K562 (cell line): ENCODE results near the gene DOCK1. TPM values are rescaled to one million over a fixed set of nuclear protein-coding genes. Genes with fewer than 3 reads are reported as not detected.

Experiments
- ATAC-seq: fragments of 200-7000 bp; cut with Tn5 transposase; 3 replicates; pipeline ENCODE4 v1.9.1; 2020; ENCODE audit warnings: moderate library complexity
- BruUV-seq: library from RNA; stranded (reverse); fragments of 400-500 nt; replicated peaks from 2 replicates; lab custom pipeline; 2021; lab: Mats Ljungman, UMichigan
- CTCF ChIA-PET: fragments of 300-600 bp; formaldehyde crosslinking; extraction: SDS; loops from one replicate; lab custom pipeline; 2021; ENCODE audit warnings: low intra/inter-chr PET ratio; lab: Yijun Ruan, JAX
- POLR2A ChIA-PET: fragments of 300-600, 350-650 bp; sonication (Branson Sonifier 250); formaldehyde crosslinking; extraction: SDS; loops from one replicate; lab custom pipeline; 2021; ENCODE audit warnings: antibody characterized with exemption, inconsistent platforms; lab: Yijun Ruan, JAX
- DNase-seq, 4 experiments: peaks; one replicate each; pipeline versions ENCODE4 v3.0.0 to v3.0.0-alpha.2; 2011 to 2018; ENCODE audit warnings: low spot score in 3 of 4, mixed read lengths in 3 of 4; ENCODE audit errors: extremely low read depth in 1 of 4
- FAIRE-seq: peaks from 2 replicates; lab custom pipeline; 2011; peaks lifted over from hg19 to GRCh38; lab: Jason Lieb, UNC
- H2AFZ ChIP-seq: 2 replicates; pipeline ENCODE4 v1.6.0; 2011; ENCODE audit warnings: low read depth, low read length, control low read depth, inconsistent platforms
- H3K27ac ChIP-seq: fragments of 200-600 bp; 3 replicates; pipeline ENCODE4 v1.8.0; 2011; ENCODE audit warnings: low read depth, mild to moderate bottlenecking, control low read depth, inconsistent platforms, low read length, moderate library complexity, mixed read lengths; ENCODE audit errors: extremely low read depth
- H3K27me3 ChIP-seq, 2 experiments: fragments of 300-600 bp in 1 of 2; 2 replicates in 1 of 2; 3 replicates in 1 of 2; pipeline versions ENCODE4 v1.6.0 to v1.8.0; 2011; ENCODE audit warnings: inconsistent platforms in 2 of 2, low read length in 2 of 2, mild to moderate bottlenecking in 1 of 2, mixed read lengths in 1 of 2, moderate library complexity in 1 of 2; ENCODE audit not compliant: control insufficient read depth in 2 of 2, insufficient read depth in 2 of 2
- H3K36me3 ChIP-seq: fragments of 300-600 bp; 3 replicates; pipeline ENCODE4 v1.8.0; 2011; ENCODE audit warnings: mild to moderate bottlenecking, low read length, inconsistent platforms; ENCODE audit not compliant: control insufficient read depth, insufficient read depth
- H3K4me1 ChIP-seq, 2 experiments: fragments of 200-600 bp in 1 of 2; replicated peaks in 1 of 2; 2 replicates in 1 of 2; 3 replicates in 1 of 2; pipeline versions ENCODE4 v1.5.1 to v1.8.0; 2011; ENCODE audit warnings: inconsistent platforms in 2 of 2, low read length in 2 of 2, mild to moderate bottlenecking in 1 of 2, mixed read lengths in 1 of 2, moderate library complexity in 1 of 2; ENCODE audit not compliant: control insufficient read depth in 2 of 2, insufficient read depth in 2 of 2
- H3K4me2 ChIP-seq: 2 replicates; pipeline ENCODE4 v1.6.1; 2011; ENCODE audit warnings: low read length, control low read depth, inconsistent platforms, mixed read lengths; ENCODE audit not compliant: insufficient read depth
- H3K4me3 ChIP-seq: fragments of 200-600 bp; sonication (generic), shearing (Covaris generic); 2 replicates; pipeline ENCODE4 v1.5.1; 2016; ENCODE audit warnings: control low read depth, inconsistent platforms
- H3K79me2 ChIP-seq: fragments of 200-600 bp; 3 replicates; pipeline ENCODE4 v1.8.0; 2011; ENCODE audit warnings: low read length, inconsistent platforms; ENCODE audit not compliant: control insufficient read depth, insufficient read depth
- H3K9ac ChIP-seq, 2 experiments: 2 replicates each; pipeline versions ENCODE4 v1.6.0 to v1.6.1; 2011; ENCODE audit warnings: low read depth in 2 of 2, low read length in 2 of 2, control low read depth in 1 of 2, inconsistent platforms in 1 of 2, mild to moderate bottlenecking in 1 of 2, mixed read lengths in 1 of 2; ENCODE audit not compliant: insufficient read depth in 1 of 2
- H3K9me1 ChIP-seq: one replicate; pipeline ENCODE4 v1.6.0; 2011; ENCODE audit warnings: inconsistent platforms, mild to moderate bottlenecking, low read length, moderate library complexity; ENCODE audit not compliant: control insufficient read depth, insufficient read depth
- H3K9me3 ChIP-seq: replicated peaks from 2 replicates; pipeline ENCODE4 v1.5.1; 2011; ENCODE audit warnings: low read depth, low read length, inconsistent platforms; ENCODE audit not compliant: control insufficient read depth, insufficient read depth
- H4K20me1 ChIP-seq: replicated peaks from 2 replicates; pipeline ENCODE4 v1.6.1; 2011; ENCODE audit warnings: low read length, inconsistent platforms, mixed read lengths; ENCODE audit not compliant: control insufficient read depth, insufficient read depth
- BMI1 ChIP-seq: fragments of 150-350 bp; IDR thresholded peaks from 2 replicates; pipeline ENCODE4 v1.6.1; 2014; ENCODE audit warnings: low read length
- CBX5 ChIP-seq: IDR thresholded peaks from 2 replicates; pipeline ENCODE4 v1.6.1; 2014; ENCODE audit warnings: low read depth, borderline replicate concordance
- CCNT2 ChIP-seq: IDR thresholded peaks from 2 replicates; pipeline ENCODE4 v1.6.1; 2011; ENCODE audit warnings: borderline replicate concordance, low read depth, mild to moderate bottlenecking, moderate library complexity, mixed read lengths, low read length; ENCODE audit not compliant: insufficient read length; ENCODE audit errors: extremely low read depth
- GTF2A2 ChIP-seq: IDR thresholded peaks from 2 replicates; pipeline ENCODE4 v1.6.1; 2016; ENCODE audit warnings: mild to moderate bottlenecking, missing genetic modification characterization, missing compliant biosample characterization
- GTF2F1 ChIP-seq: IDR thresholded peaks from 2 replicates; pipeline ENCODE4 v1.6.1; 2011; ENCODE audit warnings: low read depth, low read length, improper control_type of control experiment
- KAT8 ChIP-seq: fragments of 450-650 bp; IDR thresholded peaks from 2 replicates; pipeline ENCODE4 v1.6.1; 2016; ENCODE audit warnings: low read depth, mild to moderate bottlenecking
- NR3C1 ChIP-seq: sonication (generic); formaldehyde crosslinking; IDR thresholded peaks from 2 replicates; pipeline ENCODE4 v1.8.1; 2022; ENCODE audit warnings: missing genetic modification reagents
- RBM34 ChIP-seq: fragments of 200-400 bp; formaldehyde crosslinking; IDR thresholded peaks from 2 replicates; pipeline ENCODE4 v1.6.1; 2018; ENCODE audit warnings: low read length, borderline replicate concordance; ENCODE audit not compliant: insufficient read depth
- TBL1XR1 ChIP-seq, 2 experiments: IDR thresholded peaks; 2 replicates each; pipeline ENCODE4 v1.6.1; 2012; ENCODE audit warnings: improper control_type of control experiment in 2 of 2, low read length in 2 of 2, mild to moderate bottlenecking in 1 of 2
- ZFX ChIP-seq: sonication (generic); formaldehyde crosslinking; IDR thresholded peaks from 2 replicates; pipeline ENCODE4 v1.8.0; 2022; ENCODE audit warnings: mild to moderate bottlenecking, missing genetic modification reagents, moderate library complexity
- ZKSCAN8 ChIP-seq: fragments of 200-800 bp; sonication (Bioruptor generic); IDR thresholded peaks from 2 replicates; pipeline ENCODE4 v1.6.1; 2016; ENCODE audit warnings: missing genetic modification characterization, missing compliant biosample characterization
- ZZZ3 ChIP-seq: fragments of 450-650 bp; IDR thresholded peaks from 2 replicates; pipeline ENCODE4 v1.6.1; 2016; ENCODE audit warnings: antibody characterized with exemption, mild to moderate bottlenecking, moderate library complexity
- WGBS: fragments of 100-300 bp; shearing (Covaris generic); methylation state at CpG from one replicate; pipeline ENCODE4 v1.1.6; 2016; ENCODE audit warnings: low coverage, mixed read lengths; ENCODE audit not compliant: insufficient coverage; ENCODE audit errors: missing lambda C conversion rate; 5-methylcytosine and 5-hydroxymethylcytosine counted together
- in situ Hi-C: fragments of 300-500 bp; cut with MboI; formaldehyde crosslinking; loops from 4 replicates; pipeline ENCODE4 v1.15.0; 2018; ENCODE audit warnings: inconsistent platforms, mixed read lengths
- intact Hi-C: fragments of 100-400 bp; cut with micrococcal nuclease; formaldehyde crosslinking; loops from 2 replicates; pipeline ENCODE4 v1.14.2; 2022
- polyA plus RNA-seq, 8 experiments: library from polyadenylated mRNA; depleted of rRNA in 4 of 8; stranded (reverse) in 5 of 8; unstranded in 3 of 8; fragments of >200 nt; fragmentation: Nextera tagmentation in 2 of 8; fragmentation: Illumina TruSeq in 1 of 8; extraction: Ambion mirVana in 2 of 8; extraction: Trizol in 1 of 8; gene quantifications; 2 replicates each; pipeline versions ENCODE4 v1.2.1 to v1.2.3, GENCODE V29; 2011 to 2014; ENCODE audit warnings: inconsistent platforms in 1 of 8, missing spikeins in 1 of 8
- total RNA-seq, 7 experiments: library from RNA; depleted of rRNA in 6 of 7; stranded (reverse); fragments of >200 nt in 6 of 7; fragmentation: Illumina TruSeq in 2 of 7; extraction: Trizol in 2 of 7; gene quantifications; 2 replicates each; pipeline versions ENCODE4 v1.2.1 to v1.2.3, GENCODE V29; 2011 to 2021; ENCODE audit warnings: low replicate concordance in 1 of 7
- TF ChIP-seq, protein P1 (sequence below): fragments of 450-650 bp; IDR thresholded peaks from 2 replicates; pipeline ENCODE4 v1.6.1; 2016; ENCODE audit warnings: low read depth

Gene DOCK1
- total and polyA plus RNA-seq, 9 of the 15 experiments (the other 6 are each of a cell fraction or from before 2014, with no cell fraction given) = 0.31 TPM; not detected in 8

- Histone ChIP-seq H4K20me1 (no peaks in the 10 kb centered on the region), H3K4me2 (no peak overlapping the region), H3K9ac (no peak overlapping the region), H3K36me3 (no peaks in the 10 kb centered on the region), H3K4me3 (no peak overlapping the region), H3K9me3 (no peaks in the 10 kb centered on the region), H3K4me1 (no peaks in the 10 kb centered on the region), H3K27ac (no peak overlapping the region), H2AFZ (no peak overlapping the region), H3K79me2 (no peaks in the 10 kb centered on the region), H3K9me1 (no peaks in the 10 kb centered on the region), H3K27me3 (no peaks in the 10 kb centered on the region)
- DNase-seq = no peak
- ATAC-seq = no peak
- TF ChIP-seq BMI1 (no peak), KAT8 (no peak), TBL1XR1 (IDR thresholded peaks at IDR 0.05; ENCODE audit: low read length in 2 of 2) (no peak), GTF2F1 (no peak), GTF2A2 (tag) (no peak), ZFX (CRISPR knock-in tag) (no peak), RBM34 (no peak), ZZZ3 (no peak), ZKSCAN8 (CRISPR knock-in tag) (no peak), CBX5 (no peak), NR3C1 (CRISPR knock-in tag) (no peak), CCNT2 (no peak)
- TF ChIP-seq, protein P1, sequence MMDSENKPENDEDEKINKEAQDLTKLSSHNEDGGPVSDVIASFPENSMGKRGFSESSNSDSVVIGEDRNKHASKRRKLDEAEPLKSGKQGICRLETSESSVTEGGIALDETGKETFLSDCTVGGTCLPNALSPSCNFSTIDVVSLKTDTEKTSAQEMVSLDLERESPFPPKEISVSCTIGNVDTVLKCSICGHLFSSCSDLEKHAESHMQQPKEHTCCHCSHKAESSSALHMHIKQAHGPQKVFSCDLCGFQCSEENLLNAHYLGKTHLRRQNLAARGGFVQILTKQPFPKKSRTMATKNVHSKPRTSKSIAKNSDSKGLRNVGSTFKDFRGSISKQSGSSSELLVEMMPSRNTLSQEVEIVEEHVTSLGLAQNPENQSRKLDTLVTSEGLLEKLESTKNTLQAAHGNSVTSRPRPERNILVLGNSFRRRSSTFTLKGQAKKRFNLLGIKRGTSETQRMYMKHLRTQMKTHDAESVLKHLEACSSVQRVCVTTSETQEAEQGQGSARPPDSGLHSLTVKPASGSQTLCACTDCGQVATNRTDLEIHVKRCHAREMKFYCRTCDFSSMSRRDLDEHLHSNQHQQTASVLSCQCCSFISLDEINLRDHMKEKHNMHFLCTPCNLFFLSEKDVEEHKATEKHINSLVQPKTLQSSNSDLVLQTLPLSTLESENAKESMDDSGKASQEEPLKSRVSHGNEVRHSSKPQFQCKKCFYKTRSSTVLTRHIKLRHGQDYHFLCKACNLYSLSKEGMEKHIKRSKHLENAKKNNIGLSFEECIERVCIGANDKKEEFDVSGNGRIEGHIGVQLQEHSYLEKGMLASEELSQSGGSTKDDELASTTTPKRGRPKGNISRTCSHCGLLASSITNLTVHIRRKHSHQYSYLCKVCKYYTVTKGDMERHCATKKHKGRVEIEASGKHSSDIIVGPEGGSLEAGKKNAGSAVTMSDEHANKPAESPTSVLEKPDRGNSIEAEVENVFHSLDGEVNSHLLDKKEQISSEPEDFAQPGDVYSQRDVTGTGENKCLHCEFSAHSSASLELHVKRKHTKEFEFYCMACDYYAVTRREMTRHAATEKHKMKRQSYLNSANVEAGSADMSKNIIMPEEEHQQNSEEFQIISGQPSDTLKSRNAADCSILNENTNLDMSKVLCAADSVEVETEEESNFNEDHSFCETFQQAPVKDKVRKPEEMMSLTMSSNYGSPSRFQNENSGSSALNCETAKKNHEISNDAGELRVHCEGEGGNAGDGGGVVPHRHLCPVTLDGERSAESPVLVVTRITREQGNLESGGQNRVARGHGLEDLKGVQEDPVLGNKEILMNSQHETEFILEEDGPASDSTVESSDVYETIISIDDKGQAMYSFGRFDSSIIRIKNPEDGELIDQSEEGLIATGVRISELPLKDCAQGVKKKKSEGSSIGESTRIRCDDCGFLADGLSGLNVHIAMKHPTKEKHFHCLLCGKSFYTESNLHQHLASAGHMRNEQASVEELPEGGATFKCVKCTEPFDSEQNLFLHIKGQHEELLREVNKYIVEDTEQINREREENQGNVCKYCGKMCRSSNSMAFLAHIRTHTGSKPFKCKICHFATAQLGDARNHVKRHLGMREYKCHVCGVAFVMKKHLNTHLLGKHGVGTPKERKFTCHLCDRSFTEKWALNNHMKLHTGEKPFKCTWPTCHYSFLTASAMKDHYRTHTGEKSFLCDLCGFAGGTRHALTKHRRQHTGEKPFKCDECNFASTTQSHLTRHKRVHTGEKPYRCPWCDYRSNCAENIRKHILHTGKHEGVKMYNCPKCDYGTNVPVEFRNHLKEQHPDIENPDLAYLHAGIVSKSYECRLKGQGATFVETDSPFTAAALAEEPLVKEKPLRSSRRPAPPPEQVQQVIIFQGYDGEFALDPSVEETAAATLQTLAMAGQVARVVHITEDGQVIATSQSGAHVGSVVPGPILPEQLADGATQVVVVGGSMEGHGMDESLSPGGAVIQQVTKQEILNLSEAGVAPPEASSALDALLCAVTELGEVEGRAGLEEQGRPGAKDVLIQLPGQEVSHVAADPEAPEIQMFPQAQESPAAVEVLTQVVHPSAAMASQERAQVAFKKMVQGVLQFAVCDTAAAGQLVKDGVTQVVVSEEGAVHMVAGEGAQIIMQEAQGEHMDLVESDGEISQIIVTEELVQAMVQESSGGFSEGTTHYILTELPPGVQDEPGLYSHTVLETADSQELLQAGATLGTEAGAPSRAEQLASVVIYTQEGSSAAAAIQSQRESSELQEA = no peak
- FAIRE-seq = no peak
- in situ Hi-C loops = no loop called here
- ChIA-PET CTCF (no interaction called here), POLR2A (no interaction called here)
- intact Hi-C loops = no loop called here
- no TSS peak for BruUV-seq
- WGBS = 2% methylated on average over 19 of the region's 24 CpGs
These were observed 107.0 kb downstream of the DOCK1 start for GRCh38 chr10:127012071-127012768.
